Measurements from ENCODE around the gene CHDH.

GRCh38 chr3:53833700-53834099, 12.5 kb downstream of the CHDH start:
- TF ChIP-seq ZNF513 (tag by site-specific recombination; IDR thresholded peaks at IDR 0.05) (no peak), ZNF548 (tag by site-specific recombination; IDR thresholded peaks at IDR 0.05) (no peak), CTCF (tag by site-specific recombination; IDR thresholded peaks at IDR 0.05) (no peak)

Measured in HEK293 (cell line).